K562 (cell line): ENCODE data around the gene HSPA1B. TPM values are rescaled to one million over a fixed set of nuclear protein-coding genes. Genes with fewer than 3 reads are reported as not detected.

ENCODE experiments used
- ARNT ChIP-seq, 2 experiments: fragments of 450-650 bp; IDR thresholded peaks; 2 replicates each; pipeline ENCODE4 v1.6.1; 2016; ENCODE audit warnings: mild to moderate bottlenecking in 1 of 2
- HNRNPH1 ChIP-seq: fragments of 200-400 bp; formaldehyde crosslinking; optimal IDR thresholded peaks from 2 replicates; pipeline ENCODE3; 2017; ENCODE audit warnings: low read depth, mild to moderate bottlenecking, low read length, moderate library complexity
- MCM7 ChIP-seq, 2 experiments: fragments of 450-650 bp; IDR thresholded peaks; 2 replicates each; pipeline ENCODE4 v1.6.1; 2016 to 2018
- SPI1 ChIP-seq: IDR thresholded peaks from 2 replicates; pipeline ENCODE4 v1.6.1; 2011; ENCODE audit warnings: low read depth, low read length, control low read depth, borderline replicate concordance
- SRF ChIP-seq, 2 experiments: fragments of 250-450, 450-650 bp in 1 of 2; sonication (Bioruptor Pico) in 1 of 2; sonication (generic) in 1 of 2; formaldehyde crosslinking; IDR thresholded peaks; 2 replicates each; pipeline versions ENCODE4 v1.5.0 to v1.5.1; 2020 to 2022; ENCODE audit warnings: mild to moderate bottlenecking in 1 of 2, missing genetic modification reagents in 1 of 2
- SRSF1 ChIP-seq: fragments of 200-400 bp; formaldehyde crosslinking; IDR thresholded peaks from 2 replicates; pipeline ENCODE4 v1.6.1; 2017; ENCODE audit warnings: mild to moderate bottlenecking, low read depth, low read length, moderate library complexity
- ZMIZ1 ChIP-seq, 2 experiments: fragments of 150-350 bp in 1 of 2; IDR thresholded peaks; 2 replicates each; pipeline ENCODE4 v1.6.1; 2012 to 2016; ENCODE audit warnings: low read depth in 2 of 2, low read length in 2 of 2, mild to moderate bottlenecking in 1 of 2, moderate library complexity in 1 of 2
- ZNF311 ChIP-seq: fragments of 250-450 bp; sonication (Bioruptor Pico); IDR thresholded peaks from 2 replicates; pipeline ENCODE4 v1.4.0; 2020; ENCODE audit warnings: mild to moderate bottlenecking, moderate library complexity
- ZNF347 ChIP-seq: fragments of 450-650 bp; formaldehyde crosslinking; IDR thresholded peaks from 2 replicates; pipeline ENCODE4 v1.4.0; 2020; ENCODE audit warnings: low read depth, mild to moderate bottlenecking, moderate library complexity
- polyA plus RNA-seq, 8 experiments: library from polyadenylated mRNA; depleted of rRNA in 4 of 8; stranded (reverse) in 5 of 8; unstranded in 3 of 8; fragments of >200 nt; fragmentation: Nextera tagmentation in 2 of 8; fragmentation: Illumina TruSeq in 1 of 8; extraction: Ambion mirVana in 2 of 8; extraction: Trizol in 1 of 8; gene quantifications; 2 replicates each; pipeline versions ENCODE4 v1.2.1 to v1.2.3, GENCODE V29; 2011 to 2014; ENCODE audit warnings: inconsistent platforms in 1 of 8, missing spikeins in 1 of 8
- total RNA-seq, 7 experiments: library from RNA; depleted of rRNA in 6 of 7; stranded (reverse); fragments of >200 nt in 6 of 7; fragmentation: Illumina TruSeq in 2 of 7; extraction: Trizol in 2 of 7; gene quantifications; 2 replicates each; pipeline versions ENCODE4 v1.2.1 to v1.2.3, GENCODE V29; 2011 to 2021; ENCODE audit warnings: low replicate concordance in 1 of 7
- TF ChIP-seq, protein P1 (sequence below): sonication (generic); formaldehyde crosslinking; IDR thresholded peaks from 2 replicates; pipeline ENCODE4 v1.8.0; 2022; ENCODE audit warnings: missing genetic modification reagents, mild to moderate bottlenecking, moderate library complexity, borderline replicate concordance
- TF ChIP-seq, protein P2 (sequence below): fragments of 250-450 bp; sonication (Bioruptor Pico); IDR thresholded peaks from 2 replicates; pipeline ENCODE4 v1.4.0; 2020; ENCODE audit warnings: mild to moderate bottlenecking
- TF ChIP-seq, protein P3 (sequence below): fragments of 250-450 bp; sonication (Bioruptor Pico); IDR thresholded peaks from 2 replicates; pipeline ENCODE4 v1.4.0; 2020; ENCODE audit warnings: borderline replicate concordance
- TF ChIP-seq, protein P4 (sequence below): fragments of 250-450 bp; sonication (Bioruptor Pico); IDR thresholded peaks from 2 replicates; pipeline ENCODE4 v1.4.0; 2020
- TF ChIP-seq, protein P5 (sequence below): fragments of 450-650 bp; IDR thresholded peaks from 2 replicates; pipeline ENCODE4 v1.7.1; 2018; ENCODE audit warnings: mild to moderate bottlenecking, low read depth; ENCODE audit not compliant: partially characterized antibody

Gene HSPA1B
- total and polyA plus RNA-seq, 9 of the 15 experiments (the other 6 are each of a cell fraction or from before 2014, with no cell fraction given) = 0.27 to 227 (median 51.2) TPM

DNA sequence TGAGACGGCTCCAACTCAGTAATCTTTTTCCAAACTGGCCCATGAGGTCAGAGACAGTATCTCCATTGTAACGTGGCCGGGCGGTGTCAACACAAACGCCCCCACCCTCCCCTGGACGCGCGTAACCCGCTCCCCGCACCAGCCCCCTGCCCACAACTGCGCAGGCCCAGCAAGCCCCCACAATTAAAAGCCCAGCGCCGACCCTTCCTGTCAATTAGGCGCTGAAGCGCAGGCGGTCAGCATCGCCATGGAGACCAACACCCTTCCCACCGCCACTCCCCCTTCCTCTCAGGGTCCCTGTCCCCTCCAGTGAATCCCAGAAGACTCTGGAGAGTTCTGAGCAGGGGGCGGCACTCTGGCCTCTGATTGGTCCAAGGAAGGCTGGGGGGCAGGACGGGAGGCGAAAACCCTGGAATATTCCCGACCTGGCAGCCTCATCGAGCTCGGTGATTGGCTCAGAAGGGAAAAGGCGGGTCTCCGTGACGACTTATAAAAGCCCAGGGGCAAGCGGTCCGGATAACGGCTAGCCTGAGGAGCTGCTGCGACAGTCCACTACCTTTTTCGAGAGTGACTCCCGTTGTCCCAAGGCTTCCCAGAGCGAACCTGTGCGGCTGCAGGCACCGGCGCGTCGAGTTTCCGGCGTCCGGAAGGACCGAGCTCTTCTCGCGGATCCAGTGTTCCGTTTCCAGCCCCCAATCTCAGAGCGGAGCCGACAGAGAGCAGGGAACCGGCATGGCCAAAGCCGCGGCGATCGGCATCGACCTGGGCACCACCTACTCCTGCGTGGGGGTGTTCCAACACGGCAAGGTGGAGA is 12.3 kb upstream of the HSPA1B start, which contains the start of the genes HSPA1A and HSPA1L (continued):
- TF ChIP-seq SPI1 (0 out of 2 replicates have a peak, but pooled peaks have one; percentile 12), HNRNPH1 (no peak), SRSF1 (no peak), ARNT (IDR thresholded peaks at IDR 0.05) (no peak), ZNF347 (CRISPR knock-in tag) (no peak), MCM7 (IDR thresholded peaks at IDR 0.05) (no peak; a peak in 1 of 4 replicates), ZNF311 (CRISPR knock-in tag) (no peak), SRF (CRISPR knock-in tag; IDR thresholded peaks at IDR 0.05) (peak in 1 of 2 experiments; percentile 82; a peak in 2 of 4 replicates), ZMIZ1 (IDR thresholded peaks at IDR 0.05; ENCODE audit: low read depth in 2 of 2, low read length in 2 of 2) (peak in 1 of 2 experiments; percentile 86; a peak in 2 of 4 replicates)
- TF ChIP-seq, protein P1, sequence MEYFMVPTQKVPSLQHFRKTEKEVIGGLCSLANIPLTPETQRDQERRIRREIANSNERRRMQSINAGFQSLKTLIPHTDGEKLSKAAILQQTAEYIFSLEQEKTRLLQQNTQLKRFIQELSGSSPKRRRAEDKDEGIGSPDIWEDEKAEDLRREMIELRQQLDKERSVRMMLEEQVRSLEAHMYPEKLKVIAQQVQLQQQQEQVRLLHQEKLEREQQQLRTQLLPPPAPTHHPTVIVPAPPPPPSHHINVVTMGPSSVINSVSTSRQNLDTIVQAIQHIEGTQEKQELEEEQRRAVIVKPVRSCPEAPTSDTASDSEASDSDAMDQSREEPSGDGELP (CRISPR knock-in tag) = peak; percentile 83
- TF ChIP-seq, protein P2, sequence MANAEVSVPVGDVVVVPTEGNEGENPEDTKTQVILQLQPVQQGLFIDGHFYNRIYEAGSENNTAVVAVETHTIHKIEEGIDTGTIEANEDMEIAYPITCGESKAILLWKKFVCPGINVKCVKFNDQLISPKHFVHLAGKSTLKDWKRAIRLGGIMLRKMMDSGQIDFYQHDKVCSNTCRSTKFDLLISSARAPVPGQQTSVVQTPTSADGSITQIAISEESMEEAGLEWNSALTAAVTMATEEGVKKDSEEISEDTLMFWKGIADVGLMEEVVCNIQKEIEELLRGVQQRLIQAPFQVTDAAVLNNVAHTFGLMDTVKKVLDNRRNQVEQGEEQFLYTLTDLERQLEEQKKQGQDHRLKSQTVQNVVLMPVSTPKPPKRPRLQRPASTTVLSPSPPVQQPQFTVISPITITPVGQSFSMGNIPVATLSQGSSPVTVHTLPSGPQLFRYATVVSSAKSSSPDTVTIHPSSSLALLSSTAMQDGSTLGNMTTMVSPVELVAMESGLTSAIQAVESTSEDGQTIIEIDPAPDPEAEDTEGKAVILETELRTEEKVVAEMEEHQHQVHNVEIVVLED (CRISPR knock-in tag) = no peak
- TF ChIP-seq, protein P3, sequence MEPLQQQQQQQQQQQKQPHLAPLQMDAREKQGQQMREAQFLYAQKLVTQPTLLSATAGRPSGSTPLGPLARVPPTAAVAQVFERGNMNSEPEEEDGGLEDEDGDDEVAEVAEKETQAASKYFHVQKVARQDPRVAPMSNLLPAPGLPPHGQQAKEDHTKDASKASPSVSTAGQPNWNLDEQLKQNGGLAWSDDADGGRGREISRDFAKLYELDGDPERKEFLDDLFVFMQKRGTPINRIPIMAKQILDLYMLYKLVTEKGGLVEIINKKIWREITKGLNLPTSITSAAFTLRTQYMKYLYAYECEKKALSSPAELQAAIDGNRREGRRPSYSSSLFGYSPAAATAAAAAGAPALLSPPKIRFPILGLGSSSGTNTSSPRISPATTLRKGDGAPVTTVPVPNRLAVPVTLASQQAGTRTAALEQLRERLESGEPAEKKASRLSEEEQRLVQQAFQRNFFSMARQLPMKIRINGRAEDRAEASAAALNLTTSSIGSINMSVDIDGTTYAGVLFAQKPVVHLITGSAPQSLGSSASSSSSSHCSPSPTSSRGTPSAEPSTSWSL (CRISPR knock-in tag) = peak; percentile 90; the same call in 1 of the 2 replicates
- TF ChIP-seq, protein P4, sequence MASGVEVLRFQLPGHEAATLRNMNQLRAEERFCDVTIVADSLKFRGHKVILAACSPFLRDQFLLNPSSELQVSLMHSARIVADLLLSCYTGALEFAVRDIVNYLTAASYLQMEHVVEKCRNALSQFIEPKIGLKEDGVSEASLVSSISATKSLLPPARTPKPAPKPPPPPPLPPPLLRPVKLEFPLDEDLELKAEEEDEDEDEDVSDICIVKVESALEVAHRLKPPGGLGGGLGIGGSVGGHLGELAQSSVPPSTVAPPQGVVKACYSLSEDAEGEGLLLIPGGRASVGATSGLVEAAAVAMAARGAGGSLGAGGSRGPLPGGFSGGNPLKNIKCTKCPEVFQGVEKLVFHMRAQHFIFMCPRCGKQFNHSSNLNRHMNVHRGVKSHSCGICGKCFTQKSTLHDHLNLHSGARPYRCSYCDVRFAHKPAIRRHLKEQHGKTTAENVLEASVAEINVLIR = no peak
- TF ChIP-seq, protein P5, sequence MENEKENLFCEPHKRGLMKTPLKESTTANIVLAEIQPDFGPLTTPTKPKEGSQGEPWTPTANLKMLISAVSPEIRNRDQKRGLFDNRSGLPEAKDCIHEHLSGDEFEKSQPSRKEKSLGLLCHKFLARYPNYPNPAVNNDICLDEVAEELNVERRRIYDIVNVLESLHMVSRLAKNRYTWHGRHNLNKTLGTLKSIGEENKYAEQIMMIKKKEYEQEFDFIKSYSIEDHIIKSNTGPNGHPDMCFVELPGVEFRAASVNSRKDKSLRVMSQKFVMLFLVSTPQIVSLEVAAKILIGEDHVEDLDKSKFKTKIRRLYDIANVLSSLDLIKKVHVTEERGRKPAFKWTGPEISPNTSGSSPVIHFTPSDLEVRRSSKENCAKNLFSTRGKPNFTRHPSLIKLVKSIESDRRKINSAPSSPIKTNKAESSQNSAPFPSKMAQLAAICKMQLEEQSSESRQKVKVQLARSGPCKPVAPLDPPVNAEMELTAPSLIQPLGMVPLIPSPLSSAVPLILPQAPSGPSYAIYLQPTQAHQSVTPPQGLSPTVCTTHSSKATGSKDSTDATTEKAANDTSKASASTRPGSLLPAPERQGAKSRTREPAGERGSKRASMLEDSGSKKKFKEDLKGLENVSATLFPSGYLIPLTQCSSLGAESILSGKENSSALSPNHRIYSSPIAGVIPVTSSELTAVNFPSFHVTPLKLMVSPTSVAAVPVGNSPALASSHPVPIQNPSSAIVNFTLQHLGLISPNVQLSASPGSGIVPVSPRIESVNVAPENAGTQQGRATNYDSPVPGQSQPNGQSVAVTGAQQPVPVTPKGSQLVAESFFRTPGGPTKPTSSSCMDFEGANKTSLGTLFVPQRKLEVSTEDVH = no peak
